Tibial artery (tissue), 4 donors: ENCODE measurements around the gene CFAP69.
A peak's percentile ranks its signal among the peaks of the same experiment; 100 is the strongest.

Experiments
- DNase-seq, 2 donors: peaks; one replicate each; pipeline ENCODE4 v3.0.0-alpha.2; 2019
- H3K27ac ChIP-seq, 2 donors: fragments of 200-600 bp; sonication (generic) in 1 of 2; 1 replicate in 1 of 2; 2 replicates in 1 of 2; pipeline ENCODE4 v1.5.1; 2018 to 2019; ENCODE audit warnings: mild to moderate bottlenecking in 1 of 2
- H3K27me3 ChIP-seq, 2 donors: fragments of 200-600 bp; sonication (generic) in 1 of 2; one replicate each; pipeline versions ENCODE4 v1.5.1 to v1.6.0; 2016 to 2019
- H3K36me3 ChIP-seq, 3 donors: fragments of 200-600 bp; sonication (generic) in 2 of 3; one replicate each; pipeline ENCODE4 v1.5.1; 2016 to 2019; ENCODE audit warnings: mild to moderate bottlenecking in 2 of 3
- H3K4me1 ChIP-seq, 4 donors: fragments of 200-600 bp; sonication (generic) in 2 of 4; 1 replicate in 3 of 4; 2 replicates in 1 of 4; pipeline ENCODE4 v1.5.1; 2016 to 2019
- H3K4me3 ChIP-seq, 2 donors: fragments of 200-600 bp; sonication (generic) in 1 of 2; 1 replicate in 1 of 2; 2 replicates in 1 of 2; pipeline ENCODE4 v1.5.1; 2018 to 2019; ENCODE audit warnings: mild to moderate bottlenecking in 2 of 2
- H3K9me3 ChIP-seq, 3 donors: fragments of 200-600 bp; sonication (generic) in 1 of 3; one replicate each; pipeline ENCODE4 v1.5.1; 2016 to 2019
- intact Hi-C: fragments of 100-400 bp; cut with DNase I; formaldehyde crosslinking; loops from one replicate; pipeline ENCODE4 v1.15.0; 2023; ENCODE audit warnings: low total_unique reads
- TF ChIP-seq, protein P1 (sequence below), 2 experiments: fragments of 200-600 bp in 1 of 2; fragments of 450-650 bp in 1 of 2; IDR thresholded peaks; one replicate each; pipeline ENCODE4 v1.5.1; 2017 to 2019; ENCODE audit warnings: antibody characterized with exemption in 2 of 2, mild to moderate bottlenecking in 1 of 2, moderate library complexity in 1 of 2

CFAP69 gene

DNA sequence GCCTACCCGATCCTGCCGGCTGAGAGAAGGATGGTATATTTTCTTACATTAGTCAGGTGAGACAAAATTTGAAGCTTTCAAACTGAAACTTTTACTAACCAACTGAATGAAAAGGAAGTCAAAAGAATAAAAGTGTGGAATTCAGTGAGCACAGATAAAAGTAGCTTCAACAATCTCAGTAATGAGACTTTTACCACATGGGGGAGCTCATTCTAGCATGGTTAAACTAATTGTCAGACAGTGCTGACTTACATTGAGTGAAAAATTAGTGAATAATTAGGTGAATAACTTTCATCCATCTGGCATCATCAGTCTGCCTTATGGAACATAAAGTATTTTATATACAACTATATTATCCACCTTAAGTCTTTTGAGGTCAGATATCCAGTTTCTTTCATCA lies 67.8 kb downstream of the CFAP69 start:
- Histone ChIP-seq H3K27me3 (peaks cover 0 to 5% of the 10 kb centered on the region in 2 donors), H3K9me3 (no peaks in the 10 kb centered on the region), H3K4me1 (no peaks in the 10 kb centered on the region), H3K36me3 (peaks cover 12 to 20% (median 14%) of the 10 kb centered on the region in 3 donors), H3K27ac (no peak overlapping the region), H3K4me3 (no peak overlapping the region)
- no peak for DNase-seq
- TF ChIP-seq, protein P1, sequence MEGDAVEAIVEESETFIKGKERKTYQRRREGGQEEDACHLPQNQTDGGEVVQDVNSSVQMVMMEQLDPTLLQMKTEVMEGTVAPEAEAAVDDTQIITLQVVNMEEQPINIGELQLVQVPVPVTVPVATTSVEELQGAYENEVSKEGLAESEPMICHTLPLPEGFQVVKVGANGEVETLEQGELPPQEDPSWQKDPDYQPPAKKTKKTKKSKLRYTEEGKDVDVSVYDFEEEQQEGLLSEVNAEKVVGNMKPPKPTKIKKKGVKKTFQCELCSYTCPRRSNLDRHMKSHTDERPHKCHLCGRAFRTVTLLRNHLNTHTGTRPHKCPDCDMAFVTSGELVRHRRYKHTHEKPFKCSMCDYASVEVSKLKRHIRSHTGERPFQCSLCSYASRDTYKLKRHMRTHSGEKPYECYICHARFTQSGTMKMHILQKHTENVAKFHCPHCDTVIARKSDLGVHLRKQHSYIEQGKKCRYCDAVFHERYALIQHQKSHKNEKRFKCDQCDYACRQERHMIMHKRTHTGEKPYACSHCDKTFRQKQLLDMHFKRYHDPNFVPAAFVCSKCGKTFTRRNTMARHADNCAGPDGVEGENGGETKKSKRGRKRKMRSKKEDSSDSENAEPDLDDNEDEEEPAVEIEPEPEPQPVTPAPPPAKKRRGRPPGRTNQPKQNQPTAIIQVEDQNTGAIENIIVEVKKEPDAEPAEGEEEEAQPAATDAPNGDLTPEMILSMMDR (IDR thresholded peaks at IDR 0.05): peak in 1 of 2 experiments; percentile 6
- intact Hi-C loops: no loop called here

DNA sequence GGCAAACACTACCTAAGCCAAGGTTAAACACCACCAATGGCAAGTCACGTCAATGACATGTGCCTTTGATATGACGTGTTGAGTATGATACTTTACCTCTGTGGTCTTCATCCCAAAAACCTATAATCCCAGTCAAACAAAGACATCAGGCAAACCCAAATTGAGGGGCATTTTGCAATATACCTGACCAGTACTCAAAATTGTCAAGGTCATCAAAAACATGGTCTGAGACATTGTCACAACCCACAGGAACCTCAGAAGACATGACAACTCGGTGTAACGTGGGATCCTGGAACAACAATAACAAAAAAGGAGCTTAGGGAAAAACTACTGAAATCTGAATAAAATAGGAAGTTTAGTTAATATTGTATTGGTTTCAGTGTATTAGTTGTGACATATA lies 68.9 kb downstream of the CFAP69 start:
- Histone ChIP-seq H3K27me3 (peaks cover 0 to 5% of the 10 kb centered on the region in 2 donors), H3K9me3 (no peaks in the 10 kb centered on the region), H3K36me3 (peaks cover 5 to 14% (median 9%) of the 10 kb centered on the region in 3 donors), H3K27ac (no peak overlapping the region), H3K4me1 (no peaks in the 10 kb centered on the region), H3K4me3 (no peak overlapping the region)
- intact Hi-C loops: no loop called here
- TF ChIP-seq, protein P1 (IDR thresholded peaks at IDR 0.05): no peak
- no peak for DNase-seq

DNA sequence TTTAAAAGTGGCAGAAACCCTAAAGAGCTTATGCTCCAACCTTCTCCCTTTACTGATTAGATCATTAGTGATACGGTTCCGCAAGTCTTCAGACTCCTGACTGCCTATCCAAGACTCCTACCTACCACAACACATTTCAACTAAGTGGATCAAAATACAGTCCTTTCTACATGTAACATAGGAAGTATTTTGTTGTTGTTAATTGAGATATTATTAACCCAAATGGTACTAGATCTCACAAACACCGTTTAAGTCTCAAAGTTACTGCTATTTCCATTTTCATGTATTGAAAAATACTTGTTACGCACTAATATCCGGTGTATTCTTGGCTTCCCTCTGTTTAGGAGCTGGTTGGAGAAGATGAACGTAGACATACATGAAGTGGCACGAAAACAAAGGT lies 75.0 kb downstream of the CFAP69 start:
- TF ChIP-seq, protein P1 (IDR thresholded peaks at IDR 0.05): no peak
- H3K4me1 ChIP-seq: peaks cover 0 to 12% (median 8%) of the 10 kb centered on the region in 4 donors
- H3K27ac ChIP-seq: no peak overlapping the region
- H3K4me3 ChIP-seq: no peak overlapping the region
- H3K27me3 ChIP-seq: peaks cover 0 to 29% of the 10 kb centered on the region in 2 donors
- DNase-seq: no peak
- no peaks in the 10 kb centered on the region for H3K9me3 ChIP-seq
- H3K36me3 ChIP-seq: no peaks in the 10 kb centered on the region
- intact Hi-C loops: no loop called here

DNA sequence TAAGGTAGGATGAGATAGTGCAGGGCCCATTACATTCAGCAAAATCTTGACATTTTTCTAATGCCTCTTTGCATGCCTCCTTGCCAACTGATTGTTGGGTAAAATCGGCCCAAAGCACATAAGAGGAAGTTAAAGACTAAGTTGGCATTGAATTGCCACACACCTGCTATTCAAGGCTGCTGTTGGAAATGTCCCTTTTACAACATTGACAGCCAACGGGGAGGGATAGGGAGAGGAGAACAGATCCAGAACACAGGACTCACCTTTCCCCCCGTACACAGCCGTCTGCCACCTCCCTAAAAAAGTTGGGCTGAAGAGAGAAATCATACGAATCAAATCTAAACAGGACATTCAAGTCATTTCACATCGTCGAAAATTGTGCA lies 75.4 kb downstream of the CFAP69 start:
- no peak overlapping the region for H3K4me3 ChIP-seq
- no peak for DNase-seq

DNA sequence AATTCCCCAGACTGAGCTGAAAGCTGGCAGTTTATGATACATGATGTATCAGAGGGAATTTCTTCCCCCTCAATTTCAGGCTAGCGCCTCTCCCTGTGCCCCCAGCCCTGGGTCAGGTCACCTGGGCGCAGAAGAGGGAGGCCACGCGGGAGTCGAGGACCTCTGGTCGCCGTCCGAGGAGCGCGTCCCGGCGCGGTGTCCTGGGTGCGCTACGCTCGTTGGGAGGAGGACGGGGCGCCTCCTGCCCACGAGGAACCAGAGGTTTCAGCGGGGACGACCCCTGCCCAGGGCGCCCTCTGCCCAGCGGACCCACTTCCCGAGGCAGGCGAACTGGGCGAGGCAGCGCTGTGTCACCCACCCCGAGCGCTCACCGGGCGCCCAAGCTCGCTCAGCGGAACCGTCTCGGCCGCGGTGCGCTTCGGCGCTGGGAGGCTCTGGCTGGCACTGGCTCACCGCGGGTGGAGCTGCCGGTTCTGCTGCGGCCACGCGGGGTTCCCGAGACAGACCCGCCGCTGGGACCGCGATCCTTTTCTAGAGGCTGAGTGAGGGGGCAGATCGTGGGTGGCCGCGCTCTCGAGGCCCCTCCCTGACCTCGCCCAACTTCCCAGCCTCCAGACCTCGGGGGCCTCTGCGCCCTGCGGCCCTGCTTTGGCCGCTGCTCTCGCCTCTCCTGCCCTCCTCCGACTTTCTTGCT lies 76.0 kb downstream of the CFAP69 start, which contains the start of gene FAM237B:
Gene FAM237B (minus strand): TSS at position 504 of the 694 bp plus-strand sequence. CDS start 1,556 bp downstream, outside the sequence.
- no peak for DNase-seq
- H3K4me3 ChIP-seq: peak within 1 kb of the TSS in 1 of 2 donors; percentile 30
- no peaks in the 10 kb centered on the region for H3K9me3 ChIP-seq
- no peaks in the 10 kb centered on the region for H3K36me3 ChIP-seq
- peaks cover 0 to 12% (median 8%) of the 10 kb centered on the region in 4 donors for H3K4me1 ChIP-seq
- H3K27me3 ChIP-seq: peaks cover 0 to 29% of the 10 kb centered on the region in 2 donors
- TF ChIP-seq, protein P1 (IDR thresholded peaks at IDR 0.05): no peak
- H3K27ac ChIP-seq: no peak within 1 kb of the TSS
- intact Hi-C loops: no loop called here

More for the DNA sequence above, 75.4 kb downstream of the CFAP69 start:
- no peaks in the 10 kb centered on the region for H3K9me3 ChIP-seq
- intact Hi-C loops: no loop called here
- H3K4me1 ChIP-seq: peaks cover 0 to 12% (median 8%) of the 10 kb centered on the region in 4 donors
- TF ChIP-seq, protein P1 (IDR thresholded peaks at IDR 0.05): no peak
- no peak overlapping the region for H3K27ac ChIP-seq
- peaks cover 0 to 29% of the 10 kb centered on the region in 2 donors for H3K27me3 ChIP-seq
- H3K36me3 ChIP-seq: no peaks in the 10 kb centered on the region
